GM21423 (cell line): Measurements from ENCODE around the gene SERPINE1.

Source experiments
- ATAC-seq: cut with Tn5 transposase; IDR thresholded peaks from one replicate; pipeline ENCODE4 v1.9.1; 2021; ENCODE audit warnings: mild to moderate bottlenecking, moderate library complexity; ENCODE audit not compliant: unreplicated experiment

Gene SERPINE1

DNA sequence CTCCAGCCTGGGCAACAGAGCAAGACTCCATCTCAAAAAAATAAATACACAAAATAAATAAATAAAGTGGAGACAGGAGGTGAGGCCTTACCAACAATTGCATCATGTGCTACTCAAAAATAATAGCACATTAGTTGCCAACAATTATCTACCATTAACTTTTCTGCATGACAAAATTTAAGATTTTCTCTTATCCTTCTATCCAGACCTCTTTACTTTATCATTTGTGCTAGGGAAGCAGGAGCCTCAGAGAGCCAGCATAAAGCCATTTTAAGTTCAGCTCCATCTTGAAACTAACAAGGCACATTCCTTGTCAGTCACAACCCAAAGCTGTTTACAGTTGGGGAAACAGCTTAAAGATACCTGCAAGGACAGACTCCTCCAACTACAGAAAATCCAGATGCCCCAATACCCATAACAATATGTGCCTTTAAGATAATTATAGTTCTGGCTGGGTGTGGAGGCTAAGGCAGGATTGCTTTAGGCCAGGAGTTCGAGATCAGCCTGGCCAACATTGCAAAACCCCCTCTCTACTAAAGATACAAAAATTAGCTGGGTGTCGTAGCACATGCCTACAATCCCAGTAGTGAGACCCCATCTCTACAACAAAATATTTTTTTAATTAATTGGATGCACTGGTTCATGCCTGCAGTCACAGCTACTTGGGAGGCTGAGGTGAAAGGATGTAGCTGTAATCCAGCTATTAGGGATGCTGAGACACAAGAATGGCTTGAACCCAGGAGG lies 25.2 kb downstream of the SERPINE1 start:
- no peak for ATAC-seq

DNA sequence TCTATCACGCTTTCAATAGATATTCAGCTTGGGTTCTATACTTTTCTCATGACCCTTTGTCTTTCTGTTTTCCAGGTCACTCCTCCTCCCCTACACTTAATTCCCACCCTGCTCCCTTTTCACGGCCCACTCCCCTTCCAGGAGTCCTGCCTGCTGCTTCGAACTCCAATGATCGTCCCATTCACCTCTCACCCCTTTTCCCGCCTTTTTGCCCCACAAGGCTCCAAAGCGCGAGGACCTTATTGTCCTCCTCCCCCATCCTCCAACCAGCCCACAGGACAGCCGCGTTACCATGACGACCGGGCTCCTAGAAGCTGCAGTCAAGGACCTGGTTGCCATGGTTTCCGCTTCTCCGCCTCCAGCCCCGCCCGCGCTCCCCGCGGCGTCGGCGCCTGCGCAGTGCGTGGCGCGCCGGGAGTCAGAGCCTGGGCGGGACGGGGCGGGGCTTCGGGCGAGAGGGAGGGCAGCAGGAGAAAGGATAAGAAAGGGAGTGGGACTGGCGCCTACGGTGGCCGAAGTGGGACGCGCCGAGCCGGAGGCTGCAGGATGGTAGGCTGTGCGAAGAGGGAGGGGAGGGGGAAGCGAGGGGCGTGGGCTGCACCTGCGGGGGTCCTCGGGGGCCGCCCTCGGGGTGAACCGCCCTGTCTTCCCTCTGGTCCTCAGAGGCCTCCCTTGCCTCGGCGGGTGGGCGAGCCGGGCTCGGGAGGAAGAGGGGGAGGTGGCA lies 27.2 kb downstream of the SERPINE1 start, which contains the start of gene AP1S1:
Gene AP1S1 (plus strand): TSS at position 508 of the 724 bp plus-strand sequence. CDS start 39 bp downstream, at position 547.
- ATAC-seq = peak; percentile 70

DNA sequence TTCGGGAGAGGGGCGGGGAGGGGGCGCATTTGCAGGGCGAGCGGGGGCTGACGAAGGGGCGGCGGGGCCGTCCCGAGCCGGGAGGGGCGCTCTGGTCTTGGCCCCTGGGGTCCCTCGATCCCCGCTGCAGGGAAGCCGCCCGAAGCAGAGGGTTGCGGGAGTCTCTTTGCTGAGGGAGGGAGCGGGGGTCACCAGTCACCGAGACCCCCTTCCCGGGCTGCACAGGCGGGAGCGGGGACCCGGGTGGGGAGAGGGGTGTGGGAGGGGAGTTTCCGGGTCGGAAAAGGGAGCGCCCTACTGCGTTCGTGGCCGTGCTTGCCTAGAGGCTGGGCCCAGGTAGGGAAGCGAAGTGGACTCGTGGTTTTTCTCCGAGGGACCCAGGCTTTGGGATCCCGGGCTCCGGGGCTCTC lies 27.8 kb downstream of the SERPINE1 start:
- ATAC-seq = peak; percentile 26

DNA sequence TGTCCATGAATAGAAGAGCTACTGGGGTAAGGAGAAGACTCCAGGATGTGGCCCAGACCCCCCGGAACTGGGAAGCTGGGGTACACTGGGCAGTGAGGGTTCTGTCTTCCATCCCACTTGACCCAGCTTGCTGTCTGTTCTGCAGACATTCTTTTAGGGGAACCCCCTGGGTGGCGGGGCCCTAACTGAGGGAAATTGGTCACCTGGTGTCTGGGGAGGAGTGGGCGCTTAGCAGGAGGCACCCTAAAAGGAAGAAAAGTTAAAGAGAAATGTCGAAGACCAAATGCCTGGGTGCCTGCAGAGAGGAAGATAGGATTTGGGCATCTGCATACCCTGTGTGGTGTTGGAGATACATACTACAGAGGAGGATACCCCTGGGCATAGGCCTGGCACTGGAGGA lies 28.4 kb downstream of the SERPINE1 start:
- no peak for ATAC-seq

DNA sequence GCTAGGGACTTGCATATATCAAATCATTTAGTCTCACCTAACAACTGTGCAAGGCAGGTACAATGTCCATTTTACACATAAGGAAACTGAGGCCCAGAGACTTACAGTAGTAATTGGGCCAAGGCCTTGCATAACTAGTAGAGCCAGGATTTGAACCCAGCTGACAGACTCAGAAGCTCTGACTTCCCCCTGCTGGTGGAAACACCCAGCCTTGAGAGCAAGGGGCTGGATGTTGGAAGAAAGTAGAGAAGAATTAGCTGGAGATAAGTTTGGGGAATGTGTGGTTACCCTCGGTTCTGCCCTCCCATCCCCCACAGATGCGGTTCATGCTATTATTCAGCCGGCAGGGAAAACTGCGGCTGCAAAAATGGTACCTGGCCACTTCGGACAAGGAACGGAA lies 29.4 kb downstream of the SERPINE1 start:
- ATAC-seq = no peak

DNA sequence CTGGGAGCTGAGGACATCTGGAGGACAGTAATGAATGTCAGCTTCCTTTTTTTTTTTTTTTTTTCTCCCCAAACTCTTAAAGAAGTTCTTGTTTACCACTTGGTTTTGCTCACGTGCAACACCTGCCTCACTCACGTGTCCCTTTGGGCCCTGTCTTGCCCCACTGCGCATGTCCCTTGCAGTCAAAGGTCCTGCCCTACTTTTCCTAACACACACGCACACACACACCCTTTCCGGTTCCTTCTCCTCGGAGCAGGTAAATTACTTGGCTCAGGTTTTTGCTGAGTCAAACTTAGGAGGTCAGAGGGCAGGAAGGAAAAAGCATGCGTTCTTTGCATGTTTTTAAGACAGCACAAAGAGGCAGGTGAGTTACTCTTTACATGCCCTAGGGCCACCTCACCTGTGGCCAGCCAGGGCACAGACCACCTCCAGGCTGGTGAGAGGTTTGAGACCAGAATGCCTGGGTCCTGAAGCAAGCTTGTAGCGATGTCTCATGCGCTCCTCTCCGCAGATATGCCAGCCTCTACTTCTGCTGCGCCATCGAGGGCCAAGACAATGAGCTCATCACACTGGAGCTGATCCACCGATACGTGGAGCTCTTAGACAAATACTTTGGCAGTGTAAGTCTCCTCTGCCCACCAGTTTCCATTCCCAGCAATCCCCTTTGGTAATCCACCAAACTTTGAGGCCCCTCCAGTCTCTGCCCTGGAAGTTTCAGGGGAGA lies 30.1 kb downstream of the SERPINE1 start:
- no peak for ATAC-seq

DNA sequence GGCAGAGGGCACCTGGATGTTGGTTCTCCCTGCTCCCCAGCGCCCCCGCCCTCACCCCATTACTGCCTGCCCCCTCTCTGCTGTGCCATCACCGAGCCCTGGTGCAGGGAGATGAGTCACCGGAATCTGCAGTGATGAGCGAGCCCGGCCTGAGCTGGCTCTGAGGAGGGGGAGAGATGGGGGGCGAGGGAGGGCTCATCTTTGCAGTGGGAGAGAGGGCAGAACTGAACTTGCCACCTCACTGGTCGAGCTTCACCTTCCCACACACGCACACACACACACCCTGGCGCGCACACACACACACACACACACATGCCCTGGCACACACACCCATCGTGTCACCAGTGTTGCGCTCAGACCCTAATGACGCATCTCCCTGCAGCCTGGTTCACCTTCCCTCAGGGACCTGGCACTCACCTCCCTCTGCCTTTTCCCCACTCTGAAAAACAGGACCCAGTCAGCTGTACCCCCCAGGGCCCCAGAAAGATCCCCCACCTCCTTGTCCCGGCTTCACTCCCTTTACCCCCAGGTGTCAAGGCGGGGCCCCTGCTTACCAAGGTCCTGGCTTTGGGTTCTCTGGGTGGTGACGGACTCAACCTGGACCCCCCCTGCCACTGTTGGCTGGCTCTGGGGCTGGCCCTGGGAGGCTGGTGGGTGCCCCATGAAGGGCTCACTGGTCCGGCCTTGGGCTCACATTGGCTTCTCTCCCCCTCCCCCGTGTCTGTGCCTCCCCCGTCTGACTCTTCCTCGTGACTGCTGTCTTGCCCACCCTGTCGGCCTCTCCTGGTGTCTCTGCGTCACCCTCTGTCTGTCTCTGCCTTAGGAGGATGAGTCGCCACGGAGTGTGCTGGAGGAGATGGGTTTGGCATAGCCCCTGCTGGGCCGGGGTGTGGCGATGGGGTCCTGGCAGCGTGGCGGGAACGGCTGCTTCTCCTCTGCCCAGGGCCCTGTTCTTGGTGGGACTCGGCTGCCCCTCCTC lies 33.1 kb downstream of the SERPINE1 start:
- ATAC-seq = no peak

DNA sequence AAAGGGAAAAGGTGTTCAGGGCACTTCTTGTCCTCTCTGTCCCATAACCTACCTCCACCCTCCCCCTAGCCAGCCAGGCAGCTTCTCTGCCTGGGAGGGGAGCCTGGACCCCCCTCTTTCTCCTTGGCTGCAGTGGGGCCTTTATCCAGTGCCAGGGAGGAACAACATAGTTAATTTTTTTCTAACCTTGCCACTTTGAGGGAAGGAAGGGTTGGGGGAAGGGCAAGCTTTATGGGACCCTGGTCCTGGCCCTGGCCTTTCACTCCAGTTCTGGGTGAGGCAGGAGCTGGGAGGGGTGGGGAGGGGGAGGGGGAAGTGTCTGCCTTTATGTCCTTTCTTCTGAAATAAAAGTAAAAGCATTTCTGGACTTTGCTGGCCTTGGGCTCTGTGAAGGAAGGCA lies 34.0 kb downstream of the SERPINE1 start:
- ATAC-seq = no peak

DNA sequence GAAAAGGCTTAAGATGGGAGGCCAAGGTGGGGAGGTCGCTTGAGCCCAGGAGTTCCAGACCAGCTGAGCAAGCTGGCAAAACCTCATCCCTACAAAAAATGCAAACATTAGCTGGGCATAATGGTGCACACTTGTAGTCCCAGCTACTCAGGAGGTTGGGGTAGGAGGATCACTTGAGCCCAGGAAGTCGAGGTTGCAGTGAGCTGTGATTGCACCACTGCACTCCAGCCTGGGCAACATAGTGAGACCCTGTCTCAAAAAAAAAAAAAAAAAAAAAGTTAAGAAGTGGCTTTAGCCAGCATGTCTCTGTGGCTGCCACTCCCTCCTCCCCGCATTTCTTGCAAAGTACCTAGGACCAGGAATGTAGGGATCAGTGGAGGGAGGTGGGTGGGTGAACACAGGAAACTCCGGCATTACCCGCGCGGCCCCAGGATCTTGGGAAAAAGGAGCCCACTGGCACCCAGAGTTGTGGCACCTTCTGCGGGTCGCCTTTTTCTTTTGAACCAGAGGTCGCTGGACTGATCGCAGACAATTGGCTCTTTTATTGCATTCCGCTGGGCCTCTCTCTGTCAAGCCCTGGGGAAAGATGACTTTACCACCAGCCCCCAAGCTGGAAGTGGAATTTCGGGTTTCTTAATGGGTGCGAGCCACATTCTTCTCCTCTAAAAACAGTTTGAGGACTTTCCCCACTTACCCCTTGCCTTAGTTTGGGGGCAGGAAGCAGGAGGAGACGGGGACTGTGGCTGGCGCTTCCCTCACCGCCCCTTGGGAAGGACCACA lies 35.0 kb downstream of the SERPINE1 start:
- no peak for ATAC-seq

DNA sequence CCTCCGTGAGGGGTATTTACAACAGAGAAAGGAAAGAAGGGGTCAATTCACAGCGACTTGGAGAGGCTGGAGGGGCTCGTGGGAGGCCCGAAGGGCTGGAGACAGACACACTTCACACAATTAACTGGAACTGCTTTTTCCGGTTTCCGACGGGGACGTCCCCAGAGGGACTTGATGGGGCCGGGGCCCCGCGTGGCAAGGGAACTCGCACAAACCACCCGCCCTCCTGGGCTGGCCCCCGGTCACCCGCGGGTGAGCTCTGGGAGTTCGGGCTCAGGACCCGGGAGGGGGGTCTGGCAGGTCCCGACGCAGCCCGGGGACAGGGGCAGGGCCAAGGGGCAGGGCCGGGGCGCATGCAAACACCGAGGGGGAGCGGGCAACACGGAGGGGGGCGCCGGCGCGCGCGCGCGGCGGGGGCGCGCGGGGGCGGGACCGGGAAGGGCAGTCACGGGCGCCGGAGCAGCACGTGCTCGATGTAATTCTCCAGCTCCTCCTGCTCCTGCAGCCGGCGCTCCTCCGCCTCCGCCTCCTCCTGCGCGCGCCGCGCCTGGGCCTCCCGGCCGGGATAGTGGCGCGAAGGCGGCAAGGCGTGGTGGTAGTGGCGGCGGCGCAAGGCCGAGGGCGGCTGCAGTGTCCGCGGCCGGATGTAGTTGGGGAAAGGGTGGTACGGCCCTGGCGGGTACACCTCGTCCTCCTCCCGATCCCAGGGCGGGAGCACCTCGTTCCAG lies 35.8 kb downstream of the SERPINE1 start:
- ATAC-seq = no peak

DNA sequence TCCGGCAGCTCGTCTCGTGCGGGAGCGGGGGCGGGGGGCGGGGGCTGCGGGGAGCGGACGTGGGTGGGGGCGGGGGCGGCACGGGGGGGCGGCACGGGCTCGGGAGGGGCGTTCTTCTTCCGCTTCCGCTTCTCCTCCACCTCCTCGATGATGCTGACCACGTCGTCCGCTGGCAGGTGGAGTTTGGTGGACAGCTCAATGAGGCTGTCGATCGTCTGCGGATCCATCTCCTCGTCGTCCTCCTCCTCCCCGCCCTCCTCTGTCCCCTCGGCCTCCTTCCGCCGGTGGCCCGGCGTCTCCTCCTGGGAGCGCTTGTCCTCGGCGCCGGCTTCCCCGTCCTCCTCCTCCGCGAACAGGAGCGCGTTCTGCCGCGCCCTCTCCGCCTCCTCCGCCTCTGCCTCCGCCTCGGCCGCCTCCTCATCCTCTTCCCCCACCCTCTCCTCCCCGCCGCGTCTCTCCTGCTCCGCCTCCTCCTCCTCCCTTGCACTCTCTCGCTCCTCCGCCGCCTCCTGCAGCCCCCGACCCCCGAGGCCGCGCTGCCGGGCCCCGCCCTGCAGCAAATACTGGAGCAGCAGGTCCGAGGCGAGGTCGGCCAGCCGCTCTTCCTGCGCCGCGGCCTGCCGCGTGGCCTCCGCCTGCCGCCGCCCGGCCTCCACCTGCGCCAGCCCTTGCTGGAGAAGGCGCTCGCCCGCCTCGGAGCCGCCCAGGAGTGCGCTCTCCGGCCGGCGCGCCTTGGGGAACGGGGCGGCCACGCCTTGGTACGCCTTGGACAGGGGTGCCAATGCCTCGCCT lies 36.6 kb downstream of the SERPINE1 start:
- no peak for ATAC-seq

DNA sequence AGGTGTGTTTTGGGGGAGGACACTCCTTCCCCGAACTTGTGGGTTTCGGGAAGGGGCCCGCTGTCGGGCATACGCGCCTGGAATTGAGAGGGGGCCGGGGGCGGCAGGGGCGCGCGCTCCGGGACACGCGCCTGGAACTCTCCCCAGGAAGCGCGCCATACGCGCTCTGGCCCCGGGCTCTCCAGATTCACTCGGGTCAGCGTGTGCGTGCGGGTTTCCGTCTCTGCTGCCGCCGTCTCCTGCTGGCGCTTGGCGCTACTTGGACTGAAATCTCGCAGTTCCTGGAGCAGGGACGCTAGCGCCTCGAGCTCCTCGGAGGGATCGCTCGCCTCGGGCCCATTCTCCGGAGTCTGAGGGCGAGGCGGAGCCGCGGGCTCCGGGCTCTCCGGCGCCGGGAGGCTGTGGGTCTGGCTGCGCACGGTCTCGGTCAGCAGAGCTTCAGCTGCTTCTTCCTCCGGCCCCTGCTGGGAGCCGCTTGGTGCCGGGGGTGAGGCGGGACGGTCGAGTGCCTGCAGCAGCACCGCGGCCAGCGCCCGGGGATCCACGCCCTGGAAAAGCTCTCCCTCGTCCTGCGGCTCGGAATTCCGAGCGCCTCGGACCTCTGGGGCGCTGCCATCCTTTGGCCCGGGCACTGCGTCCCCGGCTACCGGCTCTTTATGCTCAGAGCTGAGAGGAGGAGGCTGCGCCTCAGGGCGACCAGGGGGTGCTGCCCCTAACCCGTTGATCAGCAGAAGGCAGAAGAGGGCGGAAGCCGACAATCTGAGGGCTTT lies 37.4 kb downstream of the SERPINE1 start:
- ATAC-seq = no peak

DNA sequence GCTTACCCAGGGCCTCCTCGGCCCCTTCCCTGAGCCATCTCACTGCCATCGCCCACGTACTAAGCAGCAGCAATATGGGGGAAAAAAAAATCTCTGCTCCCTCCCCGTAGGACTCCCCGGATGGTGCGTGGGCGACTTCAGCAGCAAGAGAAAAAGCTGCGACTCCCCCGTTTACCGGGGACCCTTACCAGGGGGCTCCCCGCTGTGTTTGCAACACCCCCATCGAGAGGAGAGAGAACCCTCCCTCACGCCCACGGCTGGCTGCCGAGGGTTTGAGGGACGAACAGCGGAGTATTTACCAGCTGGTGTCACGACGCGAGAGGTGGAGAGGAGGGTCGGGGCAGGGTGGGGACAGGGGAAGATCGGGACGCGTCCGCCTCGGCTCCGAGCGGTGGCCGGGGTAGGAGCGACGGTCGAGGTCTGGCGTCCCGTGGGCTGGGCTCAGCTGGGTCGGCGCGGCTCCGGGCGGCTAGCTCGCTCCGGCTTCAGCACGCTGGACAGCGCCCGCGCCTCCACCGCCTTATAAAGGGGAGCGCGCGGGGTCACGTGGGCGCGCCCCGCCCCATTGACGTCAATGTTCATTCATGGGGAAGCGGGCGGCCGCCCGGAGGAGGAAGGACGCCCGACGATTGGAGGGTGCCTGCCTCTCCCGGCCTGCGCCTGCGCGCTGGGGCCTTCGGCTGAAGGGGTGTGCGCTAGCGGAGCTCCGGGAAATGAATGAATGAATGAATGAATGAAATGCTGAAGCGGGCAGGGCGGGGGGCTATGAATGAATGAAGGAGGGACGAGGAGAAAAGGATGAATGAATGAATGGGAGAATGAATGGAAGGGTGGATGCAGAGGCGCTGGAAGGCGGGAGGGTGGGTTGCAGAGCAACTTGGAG lies 38.4 kb downstream of the SERPINE1 start, which contains the start of gene VGF:
Gene VGF (minus strand): TSS at position 495 of the 883 bp plus-strand sequence. CDS start 726 bp downstream, outside the sequence.
- peak; percentile 71 for ATAC-seq

DNA sequence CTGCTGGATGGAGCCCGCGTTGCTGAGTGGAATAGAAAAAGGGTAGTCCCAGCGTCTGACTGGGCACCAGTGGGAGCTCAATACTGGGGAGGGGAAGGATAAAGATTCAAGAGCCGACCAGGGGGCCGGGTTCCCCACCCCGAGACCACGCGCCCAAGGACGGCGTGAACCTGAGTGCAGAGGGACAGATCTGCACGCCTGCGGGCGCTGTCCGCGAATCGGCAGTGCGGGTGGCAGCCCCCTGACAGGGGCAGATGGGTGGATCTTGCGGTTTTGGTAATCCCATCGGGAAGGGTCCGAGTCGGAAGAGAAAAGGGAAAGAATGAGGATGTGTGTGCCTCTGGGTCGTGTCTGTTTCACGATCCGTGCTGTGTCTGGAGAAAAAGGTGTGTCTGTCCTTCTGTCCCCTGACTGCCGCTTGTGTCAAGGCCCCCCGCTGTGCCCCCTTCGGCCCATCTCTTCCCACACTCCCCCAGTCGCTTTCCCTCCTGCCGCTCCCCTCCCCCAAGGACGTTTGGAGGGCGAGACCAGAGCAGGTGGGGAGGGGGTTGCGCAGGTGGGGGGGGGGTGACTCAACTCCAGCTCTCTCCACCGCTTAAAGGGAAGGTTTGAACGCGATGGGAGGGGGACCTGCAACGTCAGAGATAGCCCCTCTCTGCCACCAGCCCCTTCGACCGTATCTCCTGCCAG lies 39.2 kb downstream of the SERPINE1 start:
- ATAC-seq = no peak

DNA sequence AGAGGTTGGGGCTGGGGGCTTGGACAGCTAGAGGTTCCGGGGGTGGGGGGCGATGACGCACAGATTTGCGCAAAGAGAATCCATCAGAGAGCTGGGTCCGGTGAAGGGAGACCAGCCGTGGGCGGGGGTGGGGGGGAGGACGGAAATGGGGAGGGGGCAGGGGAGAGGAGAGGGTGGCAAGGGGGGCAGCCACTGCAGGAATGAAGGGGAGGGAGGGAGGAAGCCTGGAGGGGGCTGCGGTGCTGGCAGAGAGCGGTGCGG lies 39.7 kb downstream of the SERPINE1 start:
- no peak for ATAC-seq
